Left lung (tissue), 14 donors: ENCODE results near the gene ZNF556. TPM values are rescaled to one million over a fixed set of nuclear protein-coding genes. Genes with fewer than 3 reads are reported as not detected.

Experiments used
- ATAC-seq: fragments of 200-7000 bp; cut with Tn5 transposase; one replicate; pipeline ENCODE4 v1.9.1; 2020; ENCODE audit warnings: moderate library complexity
- DNase-seq, 4 donors: peaks; one replicate each; pipeline ENCODE4 v3.0.0-alpha.2; 2013 to 2020
- H3K27ac ChIP-seq, 2 donors: fragments of 200-600 bp; sonication (generic) in 1 of 2; one replicate each; pipeline versions ENCODE4 v1.5.0 to v1.8.0; 2020 to 2021
- H3K27me3 ChIP-seq, 2 donors: fragments of 200-600 bp; sonication (generic) in 1 of 2; one replicate each; pipeline versions ENCODE4 v1.5.0 to v1.8.0; 2020 to 2021
- H3K36me3 ChIP-seq, 2 donors: fragments of 200-600 bp; sonication (generic) in 1 of 2; one replicate each; pipeline versions ENCODE4 v1.5.0 to v1.8.0; 2020 to 2021
- H3K4me1 ChIP-seq, 2 donors: fragments of 200-600 bp; one replicate each; pipeline ENCODE4 v1.8.0; 2021
- H3K4me3 ChIP-seq, 2 donors: fragments of 200-600 bp; sonication (generic) in 1 of 2; one replicate each; pipeline versions ENCODE4 v1.5.0 to v1.8.0; 2020 to 2021; ENCODE audit warnings: mild to moderate bottlenecking in 1 of 2
- H3K9me3 ChIP-seq, 2 donors: fragments of 200-600 bp; sonication (generic) in 1 of 2; one replicate each; pipeline versions ENCODE4 v1.5.0 to v1.8.0; 2020 to 2021
- intact Hi-C, 2 donors: fragments of 100-400 bp; cut with DNase I; formaldehyde crosslinking; loops; one replicate each; pipeline versions ENCODE4 v1.11.2 to v1.14.2; 2022
- long read RNA-seq, 12 donors: library from polyadenylated mRNA in 2 of 12; unstranded in 2 of 12; transcript quantifications; one replicate each; pipeline ENCODE4 v2.0.0 and lab custom pipeline, GENCODE V29; 2019 to 2026
- polyA plus RNA-seq, 6 donors: library from polyadenylated mRNA; unstranded; fragments of 120-200 nt; gene quantifications; one replicate each; pipeline ENCODE4 v1.2.1, GENCODE V29; 2013; ENCODE audit not compliant: insufficient read length in 6 of 6
- total RNA-seq, 2 donors: library from RNA; stranded (reverse); fragmentation: NEBNext Ultra II Directional; extraction: Animal tissue kit (Norgen Biotek cat#: 25700); gene quantifications; one replicate each; pipeline ENCODE4 v1.2.1, GENCODE V29; 2021
- TF ChIP-seq, protein P1 (sequence below), 2 donors: fragments of 200-600 bp; sonication (generic) in 1 of 2; IDR thresholded peaks; one replicate each; pipeline versions ENCODE4 v1.5.0 to v1.8.0; 2021; ENCODE audit warnings: antibody characterized with exemption in 2 of 2
- donor health status: DM: no; HTN: yes; CAD: no.
- donor health status: DM: no; HTN: no; CAD: no.

Gene ZNF556
- not detected for total RNA-seq
- polyA plus RNA-seq: under 1 TPM; 0.06 to 0.21 (median 0.14) TPM
- long read RNA-seq, donor 1: 0 reads
- long read RNA-seq, donor 2: 0 reads
- long read RNA-seq, donor 3: 0 reads
- long read RNA-seq, donor 4: 0 reads
- long read RNA-seq, donor 5: 0 reads
- long read RNA-seq, donor 6: 0 reads
- long read RNA-seq, donor 7: 0 reads
- long read RNA-seq, donor 8: 0 reads
- long read RNA-seq, donor 9: 0 reads
- long read RNA-seq, donor 10: 0 reads
- long read RNA-seq, donor 11: 0 reads
- long read RNA-seq, donor 12: 0 reads

DNA sequence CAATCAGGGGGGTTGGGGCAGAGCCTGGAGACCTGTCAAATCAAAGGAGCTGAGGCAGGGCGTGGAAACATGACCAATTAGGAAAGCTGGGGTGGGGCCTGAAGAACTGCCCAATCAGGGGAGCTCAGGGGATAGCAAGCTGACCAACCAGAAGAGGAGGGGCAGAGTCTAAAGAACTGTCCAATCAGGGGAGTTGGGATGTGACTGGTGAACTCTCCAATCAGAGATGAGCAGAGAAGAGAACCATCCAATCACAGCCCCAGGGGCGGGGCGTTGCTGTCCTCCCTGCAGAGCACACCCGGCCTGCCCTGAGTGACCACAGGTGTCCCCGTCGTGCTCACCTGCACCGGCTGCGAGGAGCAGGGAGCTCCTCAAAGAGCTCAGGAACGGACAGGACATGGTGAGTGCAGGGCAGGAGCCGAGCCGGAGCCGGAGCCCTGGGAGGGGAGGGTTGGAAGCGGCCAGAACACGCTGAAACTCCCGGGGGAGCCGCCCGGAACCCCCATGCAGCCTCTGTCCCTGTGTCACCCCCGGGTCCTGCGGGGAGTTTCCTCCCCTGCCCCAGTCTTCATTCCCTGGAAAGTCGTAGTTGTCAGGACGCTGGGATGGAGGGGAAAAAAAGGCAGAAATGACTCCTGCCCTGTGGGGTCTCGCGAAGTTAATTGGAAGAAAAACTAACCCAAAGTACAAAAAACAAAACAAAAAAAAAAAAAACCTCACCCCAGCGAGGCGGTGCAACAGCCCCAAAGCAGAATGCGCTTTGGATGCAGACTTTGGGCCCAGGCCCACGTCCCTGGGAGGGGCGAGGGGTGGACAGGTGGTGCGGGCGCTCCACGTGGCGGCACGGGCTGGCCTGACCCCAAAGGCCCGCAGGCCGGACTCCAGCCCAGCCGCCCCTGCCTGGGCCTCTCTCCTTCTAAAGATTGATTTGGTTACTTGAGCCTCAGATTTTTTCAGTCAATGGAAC, at the start of gene ZNF556:
Gene ZNF556 (plus strand): TSS at position 311 of the 967 bp plus-strand sequence. CDS start 87 bp downstream, at position 398.
- no peak within 1 kb of the TSS for H3K27ac ChIP-seq
- H3K36me3 ChIP-seq: no peaks in the 10 kb centered on the region
- no peak within 1 kb of the TSS for H3K4me3 ChIP-seq
- H3K4me1 ChIP-seq: no peaks in the 10 kb centered on the region
- intact Hi-C loops: no loop called here
- no peaks in the 10 kb centered on the region for H3K9me3 ChIP-seq
- DNase-seq: no peak
- H3K27me3 ChIP-seq: no peaks in the 10 kb centered on the region
- TF ChIP-seq, protein P1, sequence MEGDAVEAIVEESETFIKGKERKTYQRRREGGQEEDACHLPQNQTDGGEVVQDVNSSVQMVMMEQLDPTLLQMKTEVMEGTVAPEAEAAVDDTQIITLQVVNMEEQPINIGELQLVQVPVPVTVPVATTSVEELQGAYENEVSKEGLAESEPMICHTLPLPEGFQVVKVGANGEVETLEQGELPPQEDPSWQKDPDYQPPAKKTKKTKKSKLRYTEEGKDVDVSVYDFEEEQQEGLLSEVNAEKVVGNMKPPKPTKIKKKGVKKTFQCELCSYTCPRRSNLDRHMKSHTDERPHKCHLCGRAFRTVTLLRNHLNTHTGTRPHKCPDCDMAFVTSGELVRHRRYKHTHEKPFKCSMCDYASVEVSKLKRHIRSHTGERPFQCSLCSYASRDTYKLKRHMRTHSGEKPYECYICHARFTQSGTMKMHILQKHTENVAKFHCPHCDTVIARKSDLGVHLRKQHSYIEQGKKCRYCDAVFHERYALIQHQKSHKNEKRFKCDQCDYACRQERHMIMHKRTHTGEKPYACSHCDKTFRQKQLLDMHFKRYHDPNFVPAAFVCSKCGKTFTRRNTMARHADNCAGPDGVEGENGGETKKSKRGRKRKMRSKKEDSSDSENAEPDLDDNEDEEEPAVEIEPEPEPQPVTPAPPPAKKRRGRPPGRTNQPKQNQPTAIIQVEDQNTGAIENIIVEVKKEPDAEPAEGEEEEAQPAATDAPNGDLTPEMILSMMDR (IDR thresholded peaks at IDR 0.05): no peak
- ATAC-seq: no peak

DNA sequence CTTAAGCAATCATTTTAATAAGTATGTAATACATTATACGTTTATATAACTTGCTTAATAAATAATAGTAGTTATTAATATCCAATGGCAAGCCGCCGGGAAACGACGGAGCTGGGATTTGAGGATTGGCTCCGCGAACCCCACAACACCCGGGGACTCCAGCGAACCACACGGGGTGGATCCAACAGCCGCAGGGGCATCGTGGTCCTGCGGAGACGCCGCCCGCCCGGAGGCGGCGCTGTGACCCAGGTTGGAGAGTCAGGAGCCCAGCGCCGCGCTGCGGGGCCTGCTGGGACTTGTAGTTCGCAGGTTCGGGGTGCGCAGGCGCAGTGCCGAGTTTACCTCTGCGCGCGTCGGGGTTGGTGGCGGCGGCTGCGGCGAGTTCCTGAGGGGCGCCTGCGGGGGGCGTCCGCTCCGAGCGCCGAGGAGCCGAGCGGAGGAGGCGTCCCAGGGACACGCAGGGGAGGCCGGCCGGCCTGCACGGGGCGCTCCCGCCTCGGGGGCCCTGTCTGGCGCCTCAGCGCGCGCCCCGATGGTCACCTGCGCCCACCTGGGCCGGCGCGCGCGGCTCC, 47.5 kb upstream of the ZNF556 start, which contains the start of gene ZNF554:
Gene ZNF554 (plus strand): TSS at position 329 of the 572 bp plus-strand sequence. CDS start 204 bp downstream, at position 533.
- intact Hi-C loops: no loop called here
- Histone ChIP-seq H3K9me3 (no peaks in the 10 kb centered on the region), H3K4me1 (peaks cover 6 to 10% of the 10 kb centered on the region in 2 donors), H3K36me3 (no peaks in the 10 kb centered on the region), H3K27ac (peak within 1 kb of the TSS; percentile 3 to 21), H3K4me3 (peak within 1 kb of the TSS; percentile 55 to 78), H3K27me3 (no peaks in the 10 kb centered on the region)
- TF ChIP-seq, protein P1 (IDR thresholded peaks at IDR 0.05): peak; percentile 97 to 98
- DNase-seq (peak; percentile 93 to 99 (median 98)), ATAC-seq (peak; percentile 99)

GRCh38 chr19:2820112-2820702, 46.9 kb upstream of the ZNF556 start:
- H3K36me3 ChIP-seq: no peaks in the 10 kb centered on the region
- peak; percentile 12 for ATAC-seq
- no peaks in the 10 kb centered on the region for H3K9me3 ChIP-seq
- peak in 1 of 4 donors; percentile 32 for DNase-seq
- intact Hi-C loops: no loop called here
- no peaks in the 10 kb centered on the region for H3K27me3 ChIP-seq
- H3K27ac ChIP-seq: peak overlapping the region; percentile 3 to 21
- TF ChIP-seq, protein P1 (IDR thresholded peaks at IDR 0.05): no peak
- H3K4me1 ChIP-seq: peaks cover 6 to 10% of the 10 kb centered on the region in 2 donors
- H3K4me3 ChIP-seq: peak overlapping the region; percentile 55 to 78

DNA sequence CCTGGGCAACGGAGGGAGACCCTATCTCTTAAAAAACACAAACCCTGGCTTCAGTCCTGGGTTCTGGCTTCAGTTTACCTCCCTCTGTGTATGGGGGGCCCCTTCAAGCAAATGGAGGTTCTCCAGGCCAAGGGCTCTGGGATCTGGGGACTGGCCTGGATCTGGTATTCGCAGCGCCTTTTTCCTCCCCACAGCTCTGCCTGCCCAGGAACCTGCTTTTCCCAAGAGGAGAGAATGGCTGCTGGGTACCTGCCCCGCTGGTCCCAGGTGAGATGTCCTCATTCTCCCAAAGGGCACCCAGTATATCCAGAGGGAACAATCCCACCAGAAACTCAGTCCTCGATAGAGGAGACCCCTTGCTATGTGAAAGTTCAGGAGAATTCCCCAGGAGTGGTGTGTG, 44.3 kb upstream of the ZNF556 start:
- peaks cover 0 to 6% of the 10 kb centered on the region in 2 donors for H3K9me3 ChIP-seq
- DNase-seq (no peak), ATAC-seq (no peak)
- H3K4me3 ChIP-seq: no peak overlapping the region
- peaks cover 6 to 10% of the 10 kb centered on the region in 2 donors for H3K4me1 ChIP-seq
- intact Hi-C loops: no loop called here
- no peaks in the 10 kb centered on the region for H3K27me3 ChIP-seq
- peaks cover 0 to 4% of the 10 kb centered on the region in 2 donors for H3K36me3 ChIP-seq
- no peak overlapping the region for H3K27ac ChIP-seq
- TF ChIP-seq, protein P1 (IDR thresholded peaks at IDR 0.05): no peak
